ENCODE results near the gene SRD5A3. TPM values are rescaled to one million over a fixed set of nuclear protein-coding genes. Genes with fewer than 3 reads are reported as not detected.

Gene SRD5A3
- total RNA-seq, 1 donor from 2014 or later: 9.7 TPM

DNA sequence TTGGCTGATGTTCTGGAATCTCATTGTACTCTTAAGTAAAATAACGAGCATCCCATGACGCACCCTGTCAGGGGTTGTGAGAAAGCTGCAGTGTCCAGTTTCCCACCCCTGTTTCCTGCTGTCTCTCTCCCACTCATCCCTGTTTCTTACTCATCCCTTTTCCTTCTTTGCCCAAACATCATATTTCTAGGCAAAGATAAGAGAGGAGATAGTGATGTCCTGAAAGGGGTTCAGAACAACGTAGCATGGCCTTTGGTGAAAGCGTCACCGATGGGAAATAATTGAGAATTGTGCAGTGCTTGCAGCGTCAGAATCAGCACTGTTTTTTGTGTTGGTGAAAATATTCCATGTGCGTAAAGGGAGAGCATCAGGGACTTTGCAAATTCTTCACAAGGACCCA lies 26.2 kb downstream of the SRD5A3 start:
- no peak for DNase-seq (ENCODE audit: low read depth)
- TF ChIP-seq CTCF (conservative IDR thresholded peaks at IDR 0.05; ENCODE audit: low read depth, low read length): no peak
- no peak overlapping the region for H3K4me3 ChIP-seq (ENCODE audit: low read depth, low read length)

GRCh38 chr4:55373461-55373860 lies 27.4 kb downstream of the SRD5A3 start:
- TF ChIP-seq CTCF (conservative IDR thresholded peaks at IDR 0.05; ENCODE audit: low read depth, low read length): no peak
- H3K4me3 ChIP-seq (ENCODE audit: low read depth, low read length): no peak overlapping the region
- DNase-seq (ENCODE audit: low read depth): no peak

DNA sequence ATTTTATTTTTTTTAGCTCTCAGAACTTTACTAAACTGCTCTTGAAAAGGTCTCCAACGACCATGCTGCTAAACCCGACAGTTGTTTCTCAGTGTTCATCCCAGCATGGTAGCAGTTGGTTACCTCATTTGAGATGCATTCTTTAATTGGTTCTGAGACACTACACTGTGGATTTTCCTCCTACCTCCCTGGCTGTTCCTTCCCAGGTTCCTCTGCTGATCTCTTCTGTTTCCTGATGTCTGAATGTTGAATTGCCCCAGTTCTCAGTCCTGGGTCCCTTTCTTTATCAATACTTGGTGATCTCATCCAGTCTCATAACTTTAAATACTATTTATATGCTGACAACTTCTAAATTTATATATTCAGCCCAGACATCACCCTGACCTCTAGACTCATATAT lies 30.7 kb downstream of the SRD5A3 start:
- no peak for DNase-seq (ENCODE audit: low read depth)
- H3K4me3 ChIP-seq (ENCODE audit: low read depth, low read length): no peak overlapping the region
- TF ChIP-seq CTCF (conservative IDR thresholded peaks at IDR 0.05; ENCODE audit: low read depth, low read length): no peak

- TF ChIP-seq CTCF (conservative IDR thresholded peaks at IDR 0.05; ENCODE audit: low read depth, low read length): no peak
- DNase-seq (ENCODE audit: low read depth): no peak
- H3K4me3 ChIP-seq (ENCODE audit: low read depth, low read length): no peak overlapping the region
Measured at GRCh38 chr4:55378617-55379467, 32.8 kb downstream of the SRD5A3 start.

DNA sequence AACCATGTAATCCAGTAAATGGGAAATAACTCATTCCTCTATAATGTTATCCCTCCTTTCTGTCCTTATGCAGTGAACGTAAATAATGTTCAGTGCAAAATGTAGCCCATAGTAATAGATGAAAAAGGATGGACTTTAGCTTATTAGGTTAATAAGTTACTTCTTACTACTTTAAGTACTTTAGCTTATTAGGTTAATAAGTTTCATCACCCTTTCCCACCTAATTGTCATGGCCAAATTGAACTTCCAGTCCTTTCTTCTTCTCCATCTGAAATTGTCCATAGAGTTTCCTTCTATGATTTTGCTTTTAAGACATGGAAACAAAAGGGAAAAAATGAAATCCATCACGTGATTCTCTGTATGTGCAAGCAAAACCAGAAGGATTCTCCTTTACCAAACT lies 34.5 kb downstream of the SRD5A3 start:
- TF ChIP-seq CTCF (conservative IDR thresholded peaks at IDR 0.05; ENCODE audit: low read depth, low read length): no peak
- DNase-seq (ENCODE audit: low read depth): no peak
- no peak overlapping the region for H3K4me3 ChIP-seq (ENCODE audit: low read depth, low read length)

- no peak for DNase-seq (ENCODE audit: low read depth)
- no peak for TF ChIP-seq CTCF (conservative IDR thresholded peaks at IDR 0.05; ENCODE audit: low read depth, low read length)
- H3K4me3 ChIP-seq (ENCODE audit: low read depth, low read length): no peak overlapping the region
Measured at GRCh38 chr4:55381502-55381901, 35.5 kb downstream of the SRD5A3 start.

- H3K4me3 ChIP-seq (ENCODE audit: low read depth, low read length): no peak overlapping the region
- TF ChIP-seq CTCF (conservative IDR thresholded peaks at IDR 0.05; ENCODE audit: low read depth, low read length): no peak
- DNase-seq (ENCODE audit: low read depth): no peak
Measured at GRCh38 chr4:55382488-55383003, 36.5 kb downstream of the SRD5A3 start.
